Measurements from ENCODE around the gene RMDN2. TPM values are rescaled to one million over a fixed set of nuclear protein-coding genes. Genes with fewer than 3 reads are reported as not detected.
A peak's percentile ranks its signal among the peaks of the same experiment; 100 is the strongest.

Gene RMDN2
- total RNA-seq, 2 donors from 2014 or later: 3.9 to 4.9 TPM

DNA sequence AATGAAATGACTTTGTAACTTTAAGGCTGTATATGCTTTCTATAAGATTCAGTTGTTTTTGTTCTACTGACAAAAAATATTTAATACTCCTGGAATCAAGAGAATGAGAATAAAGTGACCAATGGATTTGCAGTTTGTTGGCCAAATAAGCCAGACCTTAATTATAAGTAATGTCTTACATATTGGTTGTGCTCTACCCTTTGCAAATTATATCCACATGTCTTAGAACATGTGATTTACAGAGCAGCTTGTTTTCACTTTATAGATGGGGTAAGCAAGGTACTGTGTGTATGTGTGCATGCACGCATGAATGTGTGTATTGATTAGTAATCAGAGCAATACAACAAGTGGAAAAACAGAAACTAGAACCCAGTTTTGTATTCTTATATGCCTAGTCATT, 59.1 kb downstream of the RMDN2 start:
- Mint-ChIP-seq H3K36me3 (ENCODE audit: low read depth) (peaks cover 4% of the 10 kb centered on the region), H3K27ac (no peak overlapping the region), H3K27me3 (ENCODE audit: insufficient read depth) (no peaks in the 10 kb centered on the region), H3K4me1 (peaks cover 5% of the 10 kb centered on the region), H3K9me3 (no peaks in the 10 kb centered on the region), H3K4me3 (no peak overlapping the region)
- Histone ChIP-seq H3K9ac (ENCODE audit: extremely low read depth, low read length, poor library complexity, severe bottlenecking) (no peak overlapping the region), H3K36me3 (ENCODE audit: control insufficient read depth, insufficient read depth, low read length) (no peaks in the 10 kb centered on the region), H3K27me3 (ENCODE audit: control insufficient read depth, insufficient read depth, low read length, poor library complexity, severe bottlenecking) (no peaks in the 10 kb centered on the region), H3K27ac (ENCODE audit: low read depth, low read length) (no peak overlapping the region), H3K4me1 (ENCODE audit: control insufficient read depth, insufficient read depth, low read length) (no peaks in the 10 kb centered on the region), H3K4me3 (ENCODE audit: low read length) (no peak overlapping the region), H3K9me3 (ENCODE audit: control insufficient read depth, low read length) (no peaks in the 10 kb centered on the region)
- TF ChIP-seq, protein P1, sequence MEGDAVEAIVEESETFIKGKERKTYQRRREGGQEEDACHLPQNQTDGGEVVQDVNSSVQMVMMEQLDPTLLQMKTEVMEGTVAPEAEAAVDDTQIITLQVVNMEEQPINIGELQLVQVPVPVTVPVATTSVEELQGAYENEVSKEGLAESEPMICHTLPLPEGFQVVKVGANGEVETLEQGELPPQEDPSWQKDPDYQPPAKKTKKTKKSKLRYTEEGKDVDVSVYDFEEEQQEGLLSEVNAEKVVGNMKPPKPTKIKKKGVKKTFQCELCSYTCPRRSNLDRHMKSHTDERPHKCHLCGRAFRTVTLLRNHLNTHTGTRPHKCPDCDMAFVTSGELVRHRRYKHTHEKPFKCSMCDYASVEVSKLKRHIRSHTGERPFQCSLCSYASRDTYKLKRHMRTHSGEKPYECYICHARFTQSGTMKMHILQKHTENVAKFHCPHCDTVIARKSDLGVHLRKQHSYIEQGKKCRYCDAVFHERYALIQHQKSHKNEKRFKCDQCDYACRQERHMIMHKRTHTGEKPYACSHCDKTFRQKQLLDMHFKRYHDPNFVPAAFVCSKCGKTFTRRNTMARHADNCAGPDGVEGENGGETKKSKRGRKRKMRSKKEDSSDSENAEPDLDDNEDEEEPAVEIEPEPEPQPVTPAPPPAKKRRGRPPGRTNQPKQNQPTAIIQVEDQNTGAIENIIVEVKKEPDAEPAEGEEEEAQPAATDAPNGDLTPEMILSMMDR (conservative IDR thresholded peaks at IDR 0.05): no peak
- 82% methylated on average over 1 of the region's 1 CpG; no CpG with 5 or more reads in 1 of the 2 experiments for WGBS, 2 experiments (ENCODE audit: insufficient coverage in 1 of 2, insufficient read length in 1 of 2)
- DNase-seq: no peak

DNA sequence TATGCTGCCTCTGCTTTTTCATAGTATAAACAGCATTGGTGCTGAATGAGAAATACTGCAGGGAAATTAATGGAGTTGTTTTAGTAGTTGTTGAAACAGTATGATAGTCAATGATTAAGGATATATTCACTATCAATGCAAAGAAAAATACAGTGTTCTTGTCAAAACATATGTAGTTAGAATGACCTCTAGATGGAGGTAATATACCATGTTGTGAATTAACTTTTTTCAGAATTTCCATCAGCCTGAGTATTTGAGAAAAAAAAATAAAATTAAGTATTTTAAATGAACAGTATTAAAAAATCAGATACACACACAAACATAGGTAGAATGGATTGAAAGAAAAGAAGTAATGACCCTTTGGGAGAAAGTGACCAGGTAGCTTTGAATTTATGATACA, 59.5 kb downstream of the RMDN2 start:
- TF ChIP-seq, protein P1 (conservative IDR thresholded peaks at IDR 0.05): peak; percentile 51
- DNase-seq: no peak
- H3K9me3 Mint-ChIP-seq: no peaks in the 10 kb centered on the region

DNA sequence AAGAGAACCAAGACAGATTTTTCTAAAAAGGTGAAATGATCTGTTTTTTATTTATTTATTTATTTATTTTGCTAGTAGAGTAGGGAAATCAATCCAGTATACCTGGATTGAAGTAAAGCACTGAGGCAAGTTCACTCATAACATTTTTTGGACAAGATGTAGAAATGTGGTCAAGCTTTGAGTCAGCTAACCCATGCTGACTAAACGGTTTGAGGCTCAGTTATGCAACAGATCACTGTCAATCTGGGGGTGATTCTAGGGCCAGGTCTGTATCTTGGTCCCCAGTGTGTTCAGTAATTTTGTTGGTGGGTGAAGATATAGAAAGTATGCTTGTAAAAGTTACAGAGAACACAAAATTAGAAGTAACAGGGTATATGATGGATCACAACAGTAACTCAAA, 60.2 kb downstream of the RMDN2 start:
- Mint-ChIP-seq H3K27ac (no peak overlapping the region), H3K36me3 (ENCODE audit: low read depth) (peaks cover 4% of the 10 kb centered on the region), H3K4me3 (no peak overlapping the region), H3K27me3 (ENCODE audit: insufficient read depth) (no peaks in the 10 kb centered on the region), H3K9me3 (no peaks in the 10 kb centered on the region), H3K4me1 (peaks cover 5% of the 10 kb centered on the region)
- Histone ChIP-seq H3K36me3 (ENCODE audit: control insufficient read depth, insufficient read depth, low read length) (no peaks in the 10 kb centered on the region), H3K9ac (ENCODE audit: extremely low read depth, low read length, poor library complexity, severe bottlenecking) (no peak overlapping the region), H3K4me1 (ENCODE audit: control insufficient read depth, insufficient read depth, low read length) (no peaks in the 10 kb centered on the region), H3K27ac (ENCODE audit: low read depth, low read length) (no peak overlapping the region), H3K9me3 (ENCODE audit: control insufficient read depth, low read length) (no peaks in the 10 kb centered on the region), H3K4me3 (ENCODE audit: low read length) (no peak overlapping the region), H3K27me3 (ENCODE audit: control insufficient read depth, insufficient read depth, low read length, poor library complexity, severe bottlenecking) (no peaks in the 10 kb centered on the region)
- 94% methylated on average over 1 of the region's 1 CpG; no CpG with 5 or more reads in 1 of the 2 experiments for WGBS, 2 experiments (ENCODE audit: insufficient coverage in 1 of 2, insufficient read length in 1 of 2)
- TF ChIP-seq, protein P1 (conservative IDR thresholded peaks at IDR 0.05): no peak
- DNase-seq: no peak

More for the DNA sequence above, 59.5 kb downstream of the RMDN2 start:
- H3K36me3 Mint-ChIP-seq (ENCODE audit: low read depth): peaks cover 4% of the 10 kb centered on the region
- no peak overlapping the region for H3K27ac Mint-ChIP-seq
- H3K4me1 Mint-ChIP-seq: peaks cover 5% of the 10 kb centered on the region
- no peak overlapping the region for H3K27ac ChIP-seq (ENCODE audit: low read depth, low read length)
- no peaks in the 10 kb centered on the region for H3K27me3 ChIP-seq (ENCODE audit: control insufficient read depth, insufficient read depth, low read length, poor library complexity, severe bottlenecking)
- no peaks in the 10 kb centered on the region for H3K36me3 ChIP-seq (ENCODE audit: control insufficient read depth, insufficient read depth, low read length)
- no peaks in the 10 kb centered on the region for H3K27me3 Mint-ChIP-seq (ENCODE audit: insufficient read depth)
- H3K4me3 ChIP-seq (ENCODE audit: low read length): no peak overlapping the region
- H3K9ac ChIP-seq (ENCODE audit: extremely low read depth, low read length, poor library complexity, severe bottlenecking): no peak overlapping the region
- H3K4me3 Mint-ChIP-seq: no peak overlapping the region
- no peaks in the 10 kb centered on the region for H3K9me3 ChIP-seq (ENCODE audit: control insufficient read depth, low read length)
- no peaks in the 10 kb centered on the region for H3K4me1 ChIP-seq (ENCODE audit: control insufficient read depth, insufficient read depth, low read length)
